Kasumi-1 (cell line): ENCODE results near the gene CSF2.
"Not testable (repeated sequence)": the region's sequence is repeated elsewhere in the genome, so short reads cannot be mapped to it uniquely, and the experiment has no call there.

Source experiments
- DNase-seq, 2 experiments: peaks; one replicate each; lab custom pipeline; 2025; lab: John Stamatoyannopoulos, UW

CSF2 gene

GRCh38 chr5:132087176-132087575 is 13.6 kb downstream of the CSF2 start:
- DNase-seq, result no peak

- no peak for DNase-seq
These were observed 14.1 kb downstream of the CSF2 start for GRCh38 chr5:132087661-132088060.

GRCh38 chr5:132089363-132089762 is 15.8 kb downstream of the CSF2 start:
- DNase-seq, result no peak

- DNase-seq, result no peak
These were observed 16.5 kb downstream of the CSF2 start for GRCh38 chr5:132090107-132090506.

GRCh38 chr5:132093271-132093670 is 19.7 kb downstream of the CSF2 start:
- DNase-seq, result no peak

- no peak for DNase-seq
These were observed 20.9 kb downstream of the CSF2 start for GRCh38 chr5:132094393-132095076.

GRCh38 chr5:132095077-132095410 is 21.5 kb downstream of the CSF2 start:
- DNase-seq, result no peak

- DNase-seq, result no peak
These were observed 21.9 kb downstream of the CSF2 start for GRCh38 chr5:132095424-132095972.

- DNase-seq, result no peak
These were observed 23.3 kb downstream of the CSF2 start for GRCh38 chr5:132096904-132097303.

- DNase-seq, result no peak
These were observed 24.6 kb downstream of the CSF2 start for GRCh38 chr5:132098151-132098594.

GRCh38 chr5:132098621-132099020 is 25.0 kb downstream of the CSF2 start:
- no peak for DNase-seq

- no peak for DNase-seq
These were observed 25.6 kb downstream of the CSF2 start for GRCh38 chr5:132099076-132099748.

GRCh38 chr5:132099905-132100304 is 26.3 kb downstream of the CSF2 start:
- DNase-seq, result no peak

GRCh38 chr5:132100672-132101261 is 27.2 kb downstream of the CSF2 start:
- no peak for DNase-seq

GRCh38 chr5:132101385-132101880 is 27.8 kb downstream of the CSF2 start:
- no peak for DNase-seq

- no peak for DNase-seq
These were observed 28.6 kb downstream of the CSF2 start for GRCh38 chr5:132102101-132102701.

GRCh38 chr5:132102944-132103331 is 29.3 kb downstream of the CSF2 start:
- no peak for DNase-seq

- peak; percentile 88 to 90 for DNase-seq
These were observed 29.9 kb downstream of the CSF2 start for GRCh38 chr5:132103332-132103951.

- DNase-seq, result no peak
These were observed 30.4 kb downstream of the CSF2 start for GRCh38 chr5:132103969-132104391.

GRCh38 chr5:132104556-132104955 is 31.0 kb downstream of the CSF2 start:
- no peak for DNase-seq

GRCh38 chr5:132105688-132106087 is 32.1 kb downstream of the CSF2 start:
- no peak for DNase-seq

- DNase-seq, result not testable (repeated sequence)
These were observed 34.9 kb downstream of the CSF2 start for GRCh38 chr5:132108495-132108894.
